Lower lobe of right lung (tissue), 2 donors: Measurements from ENCODE around the gene MLLT6. TPM values are rescaled to one million over a fixed set of nuclear protein-coding genes. Genes with fewer than 3 reads are reported as not detected.
A peak's percentile ranks its signal among the peaks of the same experiment; 100 is the strongest.

ENCODE experiments used
- ATAC-seq, 2 donors: fragments of 200-7000 bp; cut with Tn5 transposase; one replicate each; pipeline ENCODE4 v1.9.1; 2020 to 2022; ENCODE audit warnings: mild to moderate bottlenecking in 2 of 2, moderate library complexity in 2 of 2
- DNase-seq: peaks from one replicate; pipeline ENCODE4 v3.0.0-alpha.2; 2020
- H3K27ac ChIP-seq: fragments of 200-600 bp; one replicate; pipeline ENCODE4 v1.8.0; 2022
- H3K27me3 ChIP-seq: fragments of 200-600 bp; one replicate; pipeline ENCODE4 v1.8.0; 2022; ENCODE audit warnings: low read depth
- H3K36me3 ChIP-seq: fragments of 200-600 bp; one replicate; pipeline ENCODE4 v1.8.0; 2022; ENCODE audit warnings: mild to moderate bottlenecking
- H3K4me1 ChIP-seq: fragments of 200-600 bp; one replicate; pipeline ENCODE4 v1.8.0; 2022
- H3K4me3 ChIP-seq: fragments of 200-600 bp; one replicate; pipeline ENCODE4 v1.8.0; 2022; ENCODE audit warnings: mild to moderate bottlenecking
- H3K9me3 ChIP-seq: fragments of 200-600 bp; one replicate; pipeline ENCODE4 v1.8.0; 2022
- CTCF ChIP-seq: fragments of 200-600 bp; IDR thresholded peaks from one replicate; pipeline ENCODE4 v1.8.0; 2022; ENCODE audit warnings: antibody characterized with exemption, mild to moderate bottlenecking
- intact Hi-C: fragments of 100-400 bp; cut with DNase I; formaldehyde crosslinking; loops from one replicate; pipeline ENCODE4 v1.11.0; 2022
- total RNA-seq: library from RNA; stranded (reverse); fragmentation: NEBNext Ultra II Directional; extraction: Animal tissue kit (Norgen Biotek cat#: 25700); gene quantifications from one replicate; pipeline ENCODE4 v1.2.1, GENCODE V29; 2021
- donor health status: DM: no; HTN: yes; CAD: no; lungs with severe emphysema.

Gene MLLT6
- total RNA-seq, 1 donor from 2014 or later, result 135 TPM

GRCh38 chr17:38697061-38697820 is 7.8 kb upstream of the MLLT6 start:
- H3K9me3 ChIP-seq, result no peaks in the 10 kb centered on the region
- H3K36me3 ChIP-seq, result no peaks in the 10 kb centered on the region
- DNase-seq (no peak), ATAC-seq (no peak)
- intact Hi-C loops, result no loop called here
- peaks cover 43% of the 10 kb centered on the region for H3K4me1 ChIP-seq
- no peak overlapping the region for H3K4me3 ChIP-seq
- H3K27ac ChIP-seq, result no peak overlapping the region
- no peak for TF ChIP-seq CTCF
- no peaks in the 10 kb centered on the region for H3K27me3 ChIP-seq

- Histone ChIP-seq H3K36me3 (no peaks in the 10 kb centered on the region), H3K4me3 (no peak overlapping the region), H3K4me1 (peaks cover 53% of the 10 kb centered on the region), H3K27me3 (no peaks in the 10 kb centered on the region), H3K27ac (peak overlapping the region; percentile 97), H3K9me3 (no peaks in the 10 kb centered on the region)
- DNase-seq, result no peak
- ATAC-seq, result no peak
- TF ChIP-seq CTCF, result no peak
- intact Hi-C loops, result no loop called here
These were observed 6.3 kb upstream of the MLLT6 start for GRCh38 chr17:38698760-38699159.

- no peaks in the 10 kb centered on the region for H3K36me3 ChIP-seq
- peaks cover 48% of the 10 kb centered on the region for H3K4me1 ChIP-seq
- peak overlapping the region; percentile 97 for H3K27ac ChIP-seq
- no peaks in the 10 kb centered on the region for H3K27me3 ChIP-seq
- no peaks in the 10 kb centered on the region for H3K9me3 ChIP-seq
- intact Hi-C loops, result no loop called here
- peak overlapping the region; percentile 71 for H3K4me3 ChIP-seq
- DNase-seq (no peak), ATAC-seq (peak; percentile 3 to 5)
- no peak for TF ChIP-seq CTCF
These were observed 3.4 kb upstream of the MLLT6 start for GRCh38 chr17:38701504-38702165.

- no peak for TF ChIP-seq CTCF
- H3K27me3 ChIP-seq, result no peaks in the 10 kb centered on the region
- H3K4me1 ChIP-seq, result peaks cover 55% of the 10 kb centered on the region
- DNase-seq, result peak; percentile 91
- H3K27ac ChIP-seq, result peak overlapping the region; percentile 97
- peak overlapping the region; percentile 71 for H3K4me3 ChIP-seq
- H3K9me3 ChIP-seq, result no peaks in the 10 kb centered on the region
- peak; percentile 71 to 75 for ATAC-seq
- intact Hi-C loops, result no loop called here
- peaks cover 1% of the 10 kb centered on the region for H3K36me3 ChIP-seq
These were observed 2.7 kb upstream of the MLLT6 start for GRCh38 chr17:38702166-38702915.

GRCh38 chr17:38702916-38703741 is 1.9 kb upstream of the MLLT6 start:
- DNase-seq (peak; percentile 60), ATAC-seq (no peak)
- no peak for TF ChIP-seq CTCF
- no peaks in the 10 kb centered on the region for H3K9me3 ChIP-seq
- H3K36me3 ChIP-seq, result peaks cover 9% of the 10 kb centered on the region
- peak overlapping the region; percentile 71 for H3K4me3 ChIP-seq
- H3K4me1 ChIP-seq, result peaks cover 63% of the 10 kb centered on the region
- peak overlapping the region; percentile 97 for H3K27ac ChIP-seq
- intact Hi-C loops, result no loop called here
- no peaks in the 10 kb centered on the region for H3K27me3 ChIP-seq
